H1 (cell line): ENCODE measurements around the gene FANK1. TPM values are rescaled to one million over a fixed set of nuclear protein-coding genes. Genes with fewer than 3 reads are reported as not detected.

Experiments used
- CTCF ChIA-PET: fragments of 300-600 bp; sonication (Branson Sonifier 250); formaldehyde crosslinking; loops from one replicate; lab custom pipeline; 2021; ENCODE audit not compliant: partially characterized antibody; lab: Charles Lee
- POLR2A ChIA-PET: fragments of 300-600 bp; sonication (Branson Sonifier 250); formaldehyde crosslinking; loops from one replicate; lab custom pipeline; 2021; ENCODE audit warnings: inconsistent platforms; ENCODE audit not compliant: partially characterized antibody; lab: Charles Lee
- DNase-seq, 2 experiments: peaks; one replicate each; pipeline versions ENCODE4 v3.0.0 to v3.0.0-alpha.2; 2010 to 2022; ENCODE audit warnings: low spot score in 2 of 2, low read depth in 1 of 2, mixed read lengths in 1 of 2
- FAIRE-seq: peaks from 2 replicates; lab custom pipeline; 2011; peaks lifted over from hg19 to GRCh38; lab: Jason Lieb, UNC
- H2AFZ ChIP-seq: 2 replicates; pipeline ENCODE4 v1.8.1; 2012; ENCODE audit warnings: low read length, inconsistent platforms
- H2AK5ac ChIP-seq: 2 replicates; pipeline ENCODE4 v1.6.1; 2013; ENCODE audit warnings: low read depth, low read length
- H2BK120ac ChIP-seq: replicated peaks from 2 replicates; pipeline ENCODE3; 2013; ENCODE audit warnings: low read depth, low read length, inconsistent platforms
- H2BK12ac ChIP-seq: 2 replicates; pipeline ENCODE4 v1.6.1; 2013; ENCODE audit warnings: low read depth, low read length
- H2BK15ac ChIP-seq: 2 replicates; pipeline ENCODE4 v1.6.1; 2013; ENCODE audit warnings: low read length
- H2BK20ac ChIP-seq: 2 replicates; pipeline ENCODE4 v1.6.1; 2013; ENCODE audit warnings: low read length
- H2BK5ac ChIP-seq: 2 replicates; pipeline ENCODE4 v1.6.1; 2013; ENCODE audit warnings: low read depth, low read length
- H3K14ac ChIP-seq: 2 replicates; pipeline ENCODE4 v1.6.1; 2013; ENCODE audit warnings: inconsistent platforms; ENCODE audit not compliant: insufficient read length
- H3K18ac ChIP-seq: 2 replicates; pipeline ENCODE4 v1.6.1; 2013; ENCODE audit warnings: low read length; ENCODE audit errors: extremely low read depth
- H3K23ac ChIP-seq: 2 replicates; pipeline ENCODE4 v1.6.1; 2013; ENCODE audit warnings: inconsistent platforms; ENCODE audit not compliant: insufficient read length
- H3K23me2 ChIP-seq: 2 replicates; pipeline ENCODE4 v1.6.1; 2013; ENCODE audit warnings: low read depth, low read length
- H3K27ac ChIP-seq: 2 replicates; pipeline ENCODE4 v1.6.1; 2011; ENCODE audit warnings: low read depth, low read length, inconsistent platforms
- H3K27me3 ChIP-seq, 4 experiments: replicated peaks in 1 of 4; 1 replicate in 1 of 4; 2 replicates in 3 of 4; pipeline versions ENCODE4 v1.6.1 to v1.8.1; 2011 to 2013; ENCODE audit warnings: low read length in 3 of 4, mild to moderate bottlenecking in 3 of 4, inconsistent platforms in 2 of 4, mixed read lengths in 2 of 4, moderate library complexity in 1 of 4; ENCODE audit not compliant: control insufficient read depth in 3 of 4, insufficient read depth in 3 of 4; ENCODE audit errors: extremely low read depth in 1 of 4
- H3K36me3 ChIP-seq, 4 experiments: 2 replicates each; pipeline versions ENCODE4 v1.6.1 to v1.8.1; 2011 to 2013; ENCODE audit warnings: mild to moderate bottlenecking in 4 of 4, low read length in 3 of 4, moderate library complexity in 2 of 4, control low read depth in 1 of 4, inconsistent platforms in 1 of 4; ENCODE audit not compliant: insufficient read depth in 4 of 4, control insufficient read depth in 2 of 4
- H3K4ac ChIP-seq: replicated peaks from 2 replicates; pipeline ENCODE3; 2013; ENCODE audit warnings: low read length, low read depth, mixed read lengths, inconsistent platforms; ENCODE audit not compliant: insufficient read length
- H3K4me1 ChIP-seq, 4 experiments: replicated peaks in 1 of 4; 1 replicate in 1 of 4; 2 replicates in 3 of 4; pipeline versions ENCODE4 v1.6.1 to v1.8.1; 2011 to 2013; ENCODE audit warnings: low read length in 3 of 4, inconsistent platforms in 2 of 4, mixed read lengths in 1 of 4; ENCODE audit not compliant: insufficient read depth in 4 of 4, control insufficient read depth in 3 of 4
- H3K4me2 ChIP-seq, 2 experiments: 2 replicates each; pipeline versions ENCODE4 v1.6.1 to v1.8.1; 2011 to 2013; ENCODE audit warnings: low read depth in 2 of 2, low read length in 2 of 2, control low read depth in 1 of 2, inconsistent platforms in 1 of 2, mild to moderate bottlenecking in 1 of 2; ENCODE audit not compliant: insufficient read depth in 1 of 2
- H3K4me3 ChIP-seq, 4 experiments: fragments of 200-600, 300-600 bp in 1 of 4; sonication (generic), shearing (Covaris generic), sonication (Bioruptor Twin) in 1 of 4; 2 replicates each; pipeline versions ENCODE4 v1.5.1 to v1.8.1; 2011 to 2016; ENCODE audit warnings: low read length in 4 of 4, low read depth in 3 of 4, control low read depth in 2 of 4, inconsistent platforms in 2 of 4, mild to moderate bottlenecking in 2 of 4, mixed read lengths in 1 of 4, moderate library complexity in 1 of 4; ENCODE audit not compliant: insufficient read depth in 2 of 4; ENCODE audit errors: extremely low read depth in 1 of 4
- H3K56ac ChIP-seq: replicated peaks from 2 replicates; pipeline ENCODE3; 2013; ENCODE audit warnings: low read depth, mild to moderate bottlenecking, mixed read lengths, low read length, inconsistent platforms; ENCODE audit not compliant: insufficient read length
- H3K79me1 ChIP-seq: 2 replicates; pipeline ENCODE4 v1.6.1; 2013; ENCODE audit warnings: low read depth, low read length, control low read depth
- H3K79me2 ChIP-seq, 2 experiments: 2 replicates each; pipeline versions ENCODE4 v1.6.1 to v1.8.1; 2012 to 2013; ENCODE audit warnings: low read length in 2 of 2, mild to moderate bottlenecking in 2 of 2, inconsistent platforms in 1 of 2; ENCODE audit not compliant: insufficient read depth in 2 of 2, control insufficient read depth in 1 of 2
- H3K9ac ChIP-seq, 4 experiments: replicated peaks in 1 of 4; 1 replicate in 1 of 4; 2 replicates in 3 of 4; pipeline versions ENCODE4 v1.6.1 to v1.8.1; 2011 to 2013; ENCODE audit warnings: low read depth in 3 of 4, low read length in 3 of 4, control low read depth in 2 of 4, mild to moderate bottlenecking in 2 of 4, moderate library complexity in 2 of 4, inconsistent platforms in 1 of 4; ENCODE audit errors: extremely low read depth in 1 of 4
- H3K9me3 ChIP-seq, 2 experiments: 2 replicates each; pipeline versions ENCODE4 v1.6.1 to v1.8.1; 2012 to 2013; ENCODE audit warnings: mild to moderate bottlenecking in 2 of 2, moderate library complexity in 2 of 2, control low read depth in 1 of 2, inconsistent platforms in 1 of 2, low read depth in 1 of 2, low read length in 1 of 2, mixed read lengths in 1 of 2; ENCODE audit not compliant: insufficient read depth in 2 of 2
- H4K20me1 ChIP-seq, 2 experiments: replicated peaks in 1 of 2; 2 replicates each; pipeline versions ENCODE3 to v1.8.1; 2011 to 2013; ENCODE audit warnings: inconsistent platforms in 2 of 2, low read length in 2 of 2, mild to moderate bottlenecking in 1 of 2; ENCODE audit not compliant: insufficient read depth in 2 of 2, control insufficient read depth in 1 of 2
- H4K5ac ChIP-seq: 2 replicates; pipeline ENCODE4 v1.6.1; 2013; ENCODE audit warnings: low read length, low read depth, mixed read lengths, inconsistent platforms; ENCODE audit not compliant: insufficient read length
- H4K8ac ChIP-seq: 2 replicates; pipeline ENCODE4 v1.8.0; 2013; ENCODE audit warnings: mild to moderate bottlenecking, moderate library complexity, low read length, inconsistent platforms; ENCODE audit not compliant: insufficient read depth; ENCODE audit errors: extremely low read depth
- H4K91ac ChIP-seq: replicated peaks from 2 replicates; pipeline ENCODE3; 2013; ENCODE audit warnings: low read length, mixed read lengths, inconsistent platforms; ENCODE audit not compliant: insufficient read length
- BACH1 ChIP-seq: IDR thresholded peaks from 2 replicates; pipeline ENCODE4 v1.6.1; 2012; ENCODE audit warnings: low read length, improper control_type of control experiment
- EZH2 ChIP-seq: fragments of 200-600 bp; sonication (generic); IDR thresholded peaks from 2 replicates; pipeline ENCODE4 v1.7.1; 2012; ENCODE audit warnings: low read depth, mild to moderate bottlenecking, moderate library complexity, low read length, inconsistent platforms; ENCODE audit not compliant: severe bottlenecking
- PHF8 ChIP-seq: fragments of 200-600 bp; sonication (generic); conservative IDR thresholded peaks from 2 replicates; pipeline ENCODE4 v1.7.1; 2012; ENCODE audit warnings: low read depth, mild to moderate bottlenecking, inconsistent platforms, low read length, moderate library complexity
- POU5F1 ChIP-seq: IDR thresholded peaks from 2 replicates; pipeline ENCODE4 v1.6.1; 2011; ENCODE audit warnings: low read depth, mild to moderate bottlenecking, low read length, moderate library complexity
- RAD21 ChIP-seq, 2 experiments: IDR thresholded peaks in 1 of 2; conservative IDR thresholded peaks in 1 of 2; 2 replicates each; pipeline ENCODE4 v1.6.1; 2011; ENCODE audit warnings: low read depth in 2 of 2, low read length in 2 of 2, improper control_type of control experiment in 1 of 2, inconsistent platforms in 1 of 2, mild to moderate bottlenecking in 1 of 2, moderate library complexity in 1 of 2
- RFX5 ChIP-seq: IDR thresholded peaks from 2 replicates; pipeline ENCODE4 v1.6.1; 2011; ENCODE audit warnings: low read depth, low read length, improper control_type of control experiment, borderline replicate concordance
- SIRT6 ChIP-seq: IDR thresholded peaks from one replicate; pipeline ENCODE4 v1.7.1; 2012; ENCODE audit warnings: low read length, inconsistent platforms
- SP2 ChIP-seq: IDR thresholded peaks from 2 replicates; pipeline ENCODE4 v1.6.1; 2012; ENCODE audit warnings: mild to moderate bottlenecking, low read length, inconsistent platforms
- SP4 ChIP-seq: IDR thresholded peaks from 2 replicates; pipeline ENCODE4 v1.6.1; 2012; ENCODE audit warnings: low read length, inconsistent platforms
- whole genome bisulfite sequencing, 2 experiments: shearing (Covaris generic) in 1 of 2; methylation state at CpG; one replicate each; pipeline versions ENCODE4 v1.1.6 to v1.1.7; 2013 to 2015; ENCODE audit warnings: low lambda C conversion rate in 2 of 2, mixed read lengths in 2 of 2, inconsistent platforms in 1 of 2, low coverage in 1 of 2, missing lambda C conversion rate in 1 of 2; ENCODE audit not compliant: insufficient replicate concordance in 2 of 2, insufficient coverage in 1 of 2, insufficient read length in 1 of 2; ENCODE audit errors: extremely low coverage in 1 of 2, missing lambda C conversion rate in 1 of 2; 5-methylcytosine and 5-hydroxymethylcytosine counted together
- polyA plus RNA-seq, 7 experiments: library from polyadenylated mRNA; depleted of rRNA in 3 of 7; stranded (reverse) in 5 of 7; unstranded in 2 of 7; fragments of >200 nt in 5 of 7; fragments of 200-250 nt in 2 of 7; gene quantifications; 1 replicate in 5 of 7; 2 replicates in 1 of 7; 4 replicates in 1 of 7; pipeline versions ENCODE4 v1.2.1 to v1.2.3, GENCODE V29; 2011 to 2013; ENCODE audit warnings: missing spikeins in 2 of 7, mixed read lengths in 2 of 7
- total RNA-seq: library from RNA; stranded (reverse); fragmentation: NEBNext Ultra II Directional; extraction: Animal tissue kit (Norgen Biotek cat#: 25700); gene quantifications from 2 replicates; pipeline ENCODE4 v1.2.1, GENCODE V29; 2021
- TF ChIP-seq, protein P1 (sequence below): IDR thresholded peaks from 2 replicates; pipeline ENCODE4 v1.6.1; 2012; ENCODE audit warnings: inconsistent platforms
- TF ChIP-seq, protein P2 (sequence below): IDR thresholded peaks from 2 replicates; pipeline ENCODE4 v1.6.1; 2011; ENCODE audit warnings: low read length, improper control_type of control experiment

FANK1 gene
- total and polyA plus RNA-seq, 2 of the 8 experiments (the other 6 are each of a cell fraction or from before 2014, with no cell fraction given) = 1.2 TPM; not detected in 1

DNA sequence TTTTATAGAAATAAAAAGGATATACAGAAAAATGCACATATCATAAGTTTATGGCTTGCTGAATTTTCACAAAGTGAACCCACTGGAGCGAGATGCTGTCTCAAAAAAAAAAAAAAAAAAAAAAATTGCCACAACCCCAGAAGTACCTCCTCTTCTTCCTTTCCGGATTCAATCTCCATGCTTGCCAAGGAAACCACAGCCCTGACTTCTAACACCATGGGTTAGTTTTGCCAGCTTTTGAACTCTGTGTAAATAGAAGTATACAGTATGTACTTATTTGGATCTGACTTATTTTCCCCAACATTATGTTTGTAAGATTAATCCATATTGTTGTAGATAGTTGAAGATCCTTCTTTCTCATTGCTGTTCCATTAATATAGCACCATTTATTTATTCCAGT is 40.0 kb downstream of the FANK1 start:
- H2AK5ac ChIP-seq = no peak overlapping the region
- no peak overlapping the region for H3K4ac ChIP-seq
- H3K27ac ChIP-seq = no peak overlapping the region
- no peak overlapping the region for H2BK15ac ChIP-seq
- H3K9me3 ChIP-seq = no peaks in the 10 kb centered on the region
- H3K23ac ChIP-seq = no peak overlapping the region
- no peak overlapping the region for H2BK20ac ChIP-seq
- H3K27me3 ChIP-seq = no peaks in the 10 kb centered on the region
- H4K91ac ChIP-seq = no peak overlapping the region
- H3K14ac ChIP-seq = no peak overlapping the region
- H2AFZ ChIP-seq = no peak overlapping the region
- TF ChIP-seq BACH1 = no peak
- no peak for TF ChIP-seq SP4
- TF ChIP-seq, protein P1, sequence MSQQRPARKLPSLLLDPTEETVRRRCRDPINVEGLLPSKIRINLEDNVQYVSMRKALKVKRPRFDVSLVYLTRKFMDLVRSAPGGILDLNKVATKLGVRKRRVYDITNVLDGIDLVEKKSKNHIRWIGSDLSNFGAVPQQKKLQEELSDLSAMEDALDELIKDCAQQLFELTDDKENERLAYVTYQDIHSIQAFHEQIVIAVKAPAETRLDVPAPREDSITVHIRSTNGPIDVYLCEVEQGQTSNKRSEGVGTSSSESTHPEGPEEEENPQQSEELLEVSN = no peak
- TF ChIP-seq EZH2 = no peak
- TF ChIP-seq, protein P2, sequence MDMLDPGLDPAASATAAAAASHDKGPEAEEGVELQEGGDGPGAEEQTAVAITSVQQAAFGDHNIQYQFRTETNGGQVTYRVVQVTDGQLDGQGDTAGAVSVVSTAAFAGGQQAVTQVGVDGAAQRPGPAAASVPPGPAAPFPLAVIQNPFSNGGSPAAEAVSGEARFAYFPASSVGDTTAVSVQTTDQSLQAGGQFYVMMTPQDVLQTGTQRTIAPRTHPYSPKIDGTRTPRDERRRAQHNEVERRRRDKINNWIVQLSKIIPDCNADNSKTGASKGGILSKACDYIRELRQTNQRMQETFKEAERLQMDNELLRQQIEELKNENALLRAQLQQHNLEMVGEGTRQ = no peak
- no peak for TF ChIP-seq PHF8
- TF ChIP-seq SIRT6 = no peak
- TF ChIP-seq POU5F1 = no peak
- no peak for TF ChIP-seq RAD21 (IDR thresholded peaks at IDR 0.05 in 1 of 2, conservative IDR thresholded peaks at IDR 0.05 in 1 of 2; ENCODE audit: low read depth in 2 of 2, low read length in 2 of 2)
- TF ChIP-seq SP2 = no peak
- TF ChIP-seq RFX5 = no peak
- no peak overlapping the region for H3K56ac ChIP-seq
- no peaks in the 10 kb centered on the region for H3K79me2 ChIP-seq
- no peak overlapping the region for H2BK5ac ChIP-seq
- CTCF ChIA-PET = interaction anchor here (0.6 to 2.7 kb wide), 4 partner anchors 21 to 1391 kb away, joined by 3 to 18 read pairs (median 6); no protein-coding TSS in a partner anchor
- H4K20me1 ChIP-seq = no peaks in the 10 kb centered on the region
- no peak overlapping the region for H3K4me2 ChIP-seq
- DNase-seq (no peak), FAIRE-seq (no peak)
- no peak overlapping the region for H4K8ac ChIP-seq
- WGBS, 2 experiments = 95% methylated on average over 2 of the region's 2 CpGs; no CpG with 5 or more reads in 1 of the 2 experiments
- H3K9ac ChIP-seq = no peak overlapping the region
- no peaks in the 10 kb centered on the region for H3K36me3 ChIP-seq
- H4K5ac ChIP-seq = no peak overlapping the region
- no peak overlapping the region for H2BK12ac ChIP-seq
- H3K18ac ChIP-seq = no peak overlapping the region
- POLR2A ChIA-PET = no interaction called here
- no peak overlapping the region for H2BK120ac ChIP-seq
- H3K79me1 ChIP-seq = no peaks in the 10 kb centered on the region
- H3K23me2 ChIP-seq = no peaks in the 10 kb centered on the region
- H3K4me3 ChIP-seq = no peak overlapping the region
- peaks cover 0 to 3% (median 2%) of the 10 kb centered on the region in 4 experiments; a peak in 4 of 7 replicates for H3K4me1 ChIP-seq
